Stomach (tissue), 4 donors: ENCODE measurements around the gene FBXW12.

Source experiments
- POLR2A ChIP-seq, 4 donors: fragments of 450-650 bp; IDR thresholded peaks; one replicate each; pipeline ENCODE4 v1.6.1; 2016; ENCODE audit warnings: antibody characterized with exemption in 4 of 4, control low read depth in 2 of 4, mild to moderate bottlenecking in 1 of 4, moderate library complexity in 1 of 4
- TF ChIP-seq, protein P1 (sequence below), 7 experiments: fragments of 450-650 bp in 4 of 7; fragments of 200-600 bp in 3 of 7; sonication (generic) in 3 of 7; IDR thresholded peaks; one replicate each; pipeline ENCODE4 v1.5.1; 2016 to 2019; ENCODE audit warnings: antibody characterized with exemption in 7 of 7, control low read depth in 2 of 7, mild to moderate bottlenecking in 1 of 7

DNA sequence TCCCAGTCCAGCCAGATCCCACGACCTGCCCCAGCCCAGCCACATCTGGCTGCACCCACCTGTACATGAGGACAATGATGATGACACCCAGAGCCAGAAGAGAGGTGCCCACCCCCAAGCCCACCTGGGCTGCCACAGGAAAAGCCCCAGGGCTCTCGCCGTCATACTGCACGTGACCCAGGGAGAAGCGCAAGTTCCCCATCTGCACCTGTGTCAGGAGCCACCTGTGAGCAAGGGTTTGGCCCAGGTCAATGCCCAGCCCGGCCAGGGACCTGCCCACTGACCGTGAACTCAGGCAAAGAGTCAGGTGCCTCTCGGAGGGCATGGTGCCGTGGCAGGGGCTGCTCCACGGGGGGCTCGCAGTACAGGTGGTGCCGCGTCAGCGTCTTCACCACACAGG lies 41.6 kb downstream of the FBXW12 start:
- TF ChIP-seq, protein P1, sequence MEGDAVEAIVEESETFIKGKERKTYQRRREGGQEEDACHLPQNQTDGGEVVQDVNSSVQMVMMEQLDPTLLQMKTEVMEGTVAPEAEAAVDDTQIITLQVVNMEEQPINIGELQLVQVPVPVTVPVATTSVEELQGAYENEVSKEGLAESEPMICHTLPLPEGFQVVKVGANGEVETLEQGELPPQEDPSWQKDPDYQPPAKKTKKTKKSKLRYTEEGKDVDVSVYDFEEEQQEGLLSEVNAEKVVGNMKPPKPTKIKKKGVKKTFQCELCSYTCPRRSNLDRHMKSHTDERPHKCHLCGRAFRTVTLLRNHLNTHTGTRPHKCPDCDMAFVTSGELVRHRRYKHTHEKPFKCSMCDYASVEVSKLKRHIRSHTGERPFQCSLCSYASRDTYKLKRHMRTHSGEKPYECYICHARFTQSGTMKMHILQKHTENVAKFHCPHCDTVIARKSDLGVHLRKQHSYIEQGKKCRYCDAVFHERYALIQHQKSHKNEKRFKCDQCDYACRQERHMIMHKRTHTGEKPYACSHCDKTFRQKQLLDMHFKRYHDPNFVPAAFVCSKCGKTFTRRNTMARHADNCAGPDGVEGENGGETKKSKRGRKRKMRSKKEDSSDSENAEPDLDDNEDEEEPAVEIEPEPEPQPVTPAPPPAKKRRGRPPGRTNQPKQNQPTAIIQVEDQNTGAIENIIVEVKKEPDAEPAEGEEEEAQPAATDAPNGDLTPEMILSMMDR (IDR thresholded peaks at IDR 0.05), result no peak
- no peak for TF ChIP-seq POLR2A (IDR thresholded peaks at IDR 0.05)
